Left forelimb (tissue), 1 donor: ENCODE measurements around the gene PUM2.
"Not testable (repeated sequence)": the region's sequence is repeated elsewhere in the genome, so short reads cannot be mapped to it uniquely, and the experiment has no call there.

Source experiments
- DNase-seq: peaks from one replicate; pipeline ENCODE4 v3.0.0-alpha.2; 2018; ENCODE audit warnings: low spot score

PUM2 gene, protein sequence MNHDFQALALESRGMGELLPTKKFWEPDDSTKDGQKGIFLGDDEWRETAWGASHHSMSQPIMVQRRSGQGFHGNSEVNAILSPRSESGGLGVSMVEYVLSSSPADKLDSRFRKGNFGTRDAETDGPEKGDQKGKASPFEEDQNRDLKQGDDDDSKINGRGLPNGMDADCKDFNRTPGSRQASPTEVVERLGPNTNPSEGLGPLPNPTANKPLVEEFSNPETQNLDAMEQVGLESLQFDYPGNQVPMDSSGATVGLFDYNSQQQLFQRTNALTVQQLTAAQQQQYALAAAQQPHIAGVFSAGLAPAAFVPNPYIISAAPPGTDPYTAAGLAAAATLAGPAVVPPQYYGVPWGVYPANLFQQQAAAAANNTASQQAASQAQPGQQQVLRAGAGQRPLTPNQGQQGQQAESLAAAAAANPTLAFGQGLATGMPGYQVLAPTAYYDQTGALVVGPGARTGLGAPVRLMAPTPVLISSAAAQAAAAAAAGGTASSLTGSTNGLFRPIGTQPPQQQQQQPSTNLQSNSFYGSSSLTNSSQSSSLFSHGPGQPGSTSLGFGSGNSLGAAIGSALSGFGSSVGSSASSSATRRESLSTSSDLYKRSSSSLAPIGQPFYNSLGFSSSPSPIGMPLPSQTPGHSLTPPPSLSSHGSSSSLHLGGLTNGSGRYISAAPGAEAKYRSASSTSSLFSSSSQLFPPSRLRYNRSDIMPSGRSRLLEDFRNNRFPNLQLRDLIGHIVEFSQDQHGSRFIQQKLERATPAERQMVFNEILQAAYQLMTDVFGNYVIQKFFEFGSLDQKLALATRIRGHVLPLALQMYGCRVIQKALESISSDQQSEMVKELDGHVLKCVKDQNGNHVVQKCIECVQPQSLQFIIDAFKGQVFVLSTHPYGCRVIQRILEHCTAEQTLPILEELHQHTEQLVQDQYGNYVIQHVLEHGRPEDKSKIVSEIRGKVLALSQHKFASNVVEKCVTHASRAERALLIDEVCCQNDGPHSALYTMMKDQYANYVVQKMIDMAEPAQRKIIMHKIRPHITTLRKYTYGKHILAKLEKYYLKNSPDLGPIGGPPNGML

GRCh38 chr2:20350753-20351554 is at the start of gene PUM2:
PUM2 (minus strand) TSS chr2:20350844; CDS start chr2:20327360, 23,484 bp downstream.
- peak; percentile 96 for DNase-seq

- DNase-seq = no peak
These were observed 49.7 kb upstream of the PUM2 start for GRCh38 chr2:20400306-20400705.

- no peak for DNase-seq
These were observed 48.4 kb upstream of the PUM2 start for GRCh38 chr2:20398956-20399567.

DNA sequence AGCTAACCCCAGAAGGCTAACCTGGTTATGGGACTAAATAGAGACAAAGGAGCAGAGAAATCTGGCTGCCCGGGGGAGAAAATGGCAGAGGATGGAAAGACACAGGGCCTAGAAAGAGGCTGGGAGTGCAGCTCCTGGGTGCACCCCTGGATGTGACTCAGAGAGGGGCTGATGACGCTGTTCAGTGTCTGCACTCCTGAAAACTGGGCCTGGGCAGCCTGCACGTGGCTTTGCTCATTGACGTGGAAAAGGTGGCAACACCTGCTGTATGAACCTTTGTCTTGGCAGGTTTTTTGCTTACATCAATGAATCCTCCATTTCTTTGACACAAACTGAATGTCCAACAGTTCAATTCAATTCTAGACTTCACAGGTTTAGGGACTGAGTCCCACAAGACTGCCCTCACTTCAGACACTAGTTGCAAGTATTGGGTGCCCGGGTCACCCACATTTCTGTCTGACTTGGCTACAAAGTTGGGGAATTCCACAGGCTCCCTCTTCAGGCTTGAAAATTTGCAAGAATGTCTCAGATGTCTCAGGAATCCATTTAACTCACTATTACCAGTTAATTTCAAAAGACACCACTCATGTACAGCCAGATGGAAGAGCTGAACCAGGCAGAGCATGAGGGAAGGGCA is 47.3 kb upstream of the PUM2 start:
- no peak for DNase-seq

DNA sequence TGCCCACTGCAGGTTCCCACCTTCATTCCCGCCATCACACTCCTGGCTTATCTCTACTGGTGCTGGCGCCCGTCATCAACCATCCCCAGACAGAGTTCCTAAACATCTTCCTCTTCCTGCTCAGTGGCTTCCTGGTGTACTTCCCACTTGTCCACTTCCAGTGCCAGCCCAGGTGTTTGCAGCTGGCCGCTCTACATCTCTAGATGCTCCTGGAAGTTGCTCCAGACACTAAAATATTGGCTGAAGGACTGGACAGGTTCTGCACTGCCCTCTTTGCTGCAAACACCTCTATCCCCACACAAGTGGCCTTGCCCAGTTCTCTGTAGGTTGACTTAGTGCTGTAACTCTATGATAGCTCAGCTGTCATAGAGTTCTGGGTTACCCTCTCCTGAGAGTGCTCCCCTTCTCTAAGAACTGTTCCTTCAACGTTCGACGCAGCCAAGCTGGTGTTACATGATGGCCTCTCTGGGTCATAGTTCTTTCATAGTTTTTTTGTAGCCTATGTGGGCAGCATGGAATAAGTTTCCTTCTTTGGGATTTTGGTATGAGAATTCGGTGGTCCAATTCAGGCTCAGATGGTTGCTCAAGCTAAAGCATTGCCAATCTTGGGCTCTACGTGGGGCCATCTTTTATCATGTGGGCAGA is 45.8 kb upstream of the PUM2 start:
- no peak for DNase-seq

GRCh38 chr2:20393986-20394385 is 43.3 kb upstream of the PUM2 start:
- DNase-seq = no peak

- DNase-seq = no peak
These were observed 41.5 kb upstream of the PUM2 start for GRCh38 chr2:20391951-20392699.

DNA sequence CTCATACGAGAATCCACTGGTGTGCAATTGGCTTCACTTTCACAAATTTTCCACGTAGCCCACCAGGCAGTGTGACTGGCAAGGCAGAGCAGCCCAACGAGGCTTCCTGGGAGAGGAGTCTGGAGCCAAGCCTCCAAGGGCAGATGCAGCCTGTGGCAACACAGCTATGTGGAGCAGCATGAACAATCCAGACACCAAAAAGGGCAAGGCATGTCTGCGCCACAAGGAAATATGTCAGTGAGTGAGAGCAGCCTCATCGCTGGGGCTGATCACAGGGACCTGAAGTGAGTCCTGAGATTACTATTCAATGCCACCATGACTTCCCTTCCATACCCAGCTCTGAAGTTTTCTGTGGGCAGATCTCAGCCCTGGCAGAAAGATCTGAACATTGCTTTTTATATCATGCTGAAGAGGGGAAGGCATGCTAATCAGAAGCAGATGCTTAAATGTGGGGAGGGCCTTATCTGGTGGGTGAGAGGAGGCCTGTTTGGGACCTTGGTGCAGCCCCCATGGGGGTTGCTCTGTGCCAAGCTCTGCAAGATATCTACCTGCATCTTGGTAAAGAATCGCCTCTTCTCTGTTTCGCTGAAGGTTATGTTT is 40.0 kb upstream of the PUM2 start:
- DNase-seq = no peak

DNA sequence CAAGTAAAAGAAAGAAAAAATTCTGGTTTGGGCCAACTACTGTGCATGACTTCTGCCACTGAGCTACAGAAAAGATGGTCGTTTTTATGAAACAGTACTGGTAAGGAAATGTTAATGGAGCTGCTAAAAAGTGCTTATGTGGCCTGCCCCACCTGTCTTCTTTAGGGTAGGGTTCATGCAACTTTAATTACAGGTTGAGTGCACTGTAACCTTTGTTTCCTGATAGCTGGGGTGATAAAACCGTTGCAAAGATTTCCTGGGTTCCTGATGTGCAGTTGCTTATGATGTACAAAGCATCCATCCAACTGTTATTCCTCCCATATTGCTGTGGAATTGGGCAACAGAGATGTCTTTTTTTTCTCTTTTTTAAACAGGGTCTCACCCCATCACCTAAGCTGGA is 34.3 kb upstream of the PUM2 start:
- no peak for DNase-seq

GRCh38 chr2:20382965-20383810 is 32.5 kb upstream of the PUM2 start:
- DNase-seq = no peak

GRCh38 chr2:20381457-20381856 is 30.8 kb upstream of the PUM2 start:
- DNase-seq = no peak

GRCh38 chr2:20378891-20379519 is 28.4 kb upstream of the PUM2 start:
- DNase-seq = peak; percentile 78

- no peak for DNase-seq
These were observed 27.7 kb upstream of the PUM2 start for GRCh38 chr2:20378341-20378740.

- no peak for DNase-seq
These were observed 27.1 kb upstream of the PUM2 start for GRCh38 chr2:20377741-20378140.

DNA sequence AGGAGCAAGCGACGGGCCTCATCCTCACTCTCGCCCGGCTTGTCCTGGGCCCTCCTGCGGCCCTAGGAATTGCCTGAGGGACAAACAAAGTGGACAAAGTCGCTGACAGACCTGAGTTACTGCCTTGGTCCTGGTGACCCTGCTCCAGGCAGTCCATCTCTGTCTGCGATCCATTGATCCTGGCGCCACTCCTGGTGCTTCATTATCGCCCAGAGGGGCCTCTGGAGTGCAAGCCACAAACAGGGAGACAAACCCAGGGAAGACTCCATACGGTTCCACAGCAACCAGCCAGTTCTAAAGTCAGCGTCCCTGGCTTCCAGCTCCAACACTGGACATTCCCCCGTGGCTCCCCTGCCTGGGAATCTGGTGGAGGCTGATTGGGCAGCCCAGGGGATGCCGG is 24.3 kb upstream of the PUM2 start:
- DNase-seq = not testable (repeated sequence)

- no peak for DNase-seq
These were observed 22.4 kb upstream of the PUM2 start for GRCh38 chr2:20372896-20373640.
